OCI-LY7 (cell line): ENCODE data around the gene CCDC192. TPM values are rescaled to one million over a fixed set of nuclear protein-coding genes. Genes with fewer than 3 reads are reported as not detected.

Experiments used
- BruUV-seq: library from RNA; stranded (reverse); fragments of 400-500 nt; replicated peaks from 2 replicates; lab custom pipeline; 2021; lab: Mats Ljungman, UMichigan
- CTCF ChIA-PET: fragments of 300-600 bp; sonication (Branson Sonifier 250); formaldehyde crosslinking; loops from one replicate; lab custom pipeline; 2022; ENCODE audit warnings: antibody characterized with exemption; ENCODE audit not compliant: unreplicated experiment; lab: Charles Lee
- POLR2A ChIA-PET: fragments of 300-600 bp; sonication (Branson Sonifier 250); formaldehyde crosslinking; loops from one replicate; lab custom pipeline; 2022; ENCODE audit warnings: antibody characterized with exemption; lab: Charles Lee
- DNase-seq: peaks from one replicate; pipeline ENCODE4 v3.0.0-alpha.2; 2015; ENCODE audit warnings: low spot score
- H2AFZ ChIP-seq: fragments of 200-600 bp; sonication (generic), shearing (Covaris generic); 2 replicates; pipeline ENCODE4 v1.6.1; 2014; ENCODE audit warnings: mild to moderate bottlenecking, antibody characterized with exemption, low read length, moderate library complexity
- H3K27ac ChIP-seq: fragments of 200-600 bp; sonication (generic); 2 replicates; pipeline ENCODE4 v1.5.1; 2014; ENCODE audit warnings: mixed run types, low read depth, mild to moderate bottlenecking, moderate library complexity, low read length, inconsistent platforms; ENCODE audit not compliant: poor library complexity, severe bottlenecking
- H3K36me3 ChIP-seq: fragments of 200-600 bp; sonication (generic); 2 replicates; pipeline ENCODE4 v1.6.1; 2014; ENCODE audit warnings: mild to moderate bottlenecking, antibody characterized with exemption, low read length, moderate library complexity, mixed read lengths; ENCODE audit not compliant: insufficient read depth
- H3K4me1 ChIP-seq: fragments of 200-600 bp; sonication (generic); 2 replicates; pipeline ENCODE4 v1.5.1; 2014; ENCODE audit warnings: mild to moderate bottlenecking, low read length; ENCODE audit not compliant: insufficient read depth, poor library complexity, severe bottlenecking
- H3K4me2 ChIP-seq: fragments of 200-600 bp; sonication (generic); 2 replicates; pipeline ENCODE4 v1.6.1; 2014; ENCODE audit warnings: mild to moderate bottlenecking, low read length
- H3K4me3 ChIP-seq: fragments of 200-600 bp; sonication (generic); 2 replicates; pipeline ENCODE4 v1.5.1; 2014; ENCODE audit warnings: mild to moderate bottlenecking, low read depth, low read length; ENCODE audit not compliant: poor library complexity, severe bottlenecking
- H3K79me2 ChIP-seq: fragments of 200-600 bp; sonication (generic); 2 replicates; pipeline ENCODE4 v1.6.1; 2016; ENCODE audit warnings: low read depth, mild to moderate bottlenecking, low read length, moderate library complexity, mixed read lengths; ENCODE audit not compliant: insufficient read depth
- H3K9me2 ChIP-seq: fragments of 200-600 bp; sonication (generic); 2 replicates; pipeline ENCODE4 v1.6.1; 2016; ENCODE audit warnings: mild to moderate bottlenecking, low read length, mixed read lengths; ENCODE audit not compliant: insufficient read depth
- H3K9me3 ChIP-seq: fragments of 200-600 bp; sonication (generic); 2 replicates; pipeline ENCODE4 v1.6.1; 2014; ENCODE audit warnings: mild to moderate bottlenecking, mixed run types, low read length, mixed read lengths
- H4K20me1 ChIP-seq: fragments of 200-600 bp; sonication (generic); 2 replicates; pipeline ENCODE4 v1.6.1; 2014; ENCODE audit warnings: mild to moderate bottlenecking, antibody characterized with exemption, low read length, moderate library complexity, mixed read lengths; ENCODE audit not compliant: insufficient read depth
- EZH2phosphoT487 ChIP-seq: fragments of 200-600 bp; sonication (generic); IDR thresholded peaks from 2 replicates; pipeline ENCODE4 v1.6.1; 2018; ENCODE audit warnings: low read depth, borderline replicate concordance, mild to moderate bottlenecking, mixed run types, antibody characterized with exemption, low read length, moderate library complexity, mixed read lengths
- intact Hi-C: fragments of 100-400 bp; cut with micrococcal nuclease; formaldehyde crosslinking; loops from one replicate; pipeline ENCODE4 v1.10.0; 2022; ENCODE audit not compliant: unreplicated experiment
- total RNA-seq, 2 experiments: library from RNA; depleted of rRNA in 1 of 2; stranded (reverse); fragments of >200 nt in 1 of 2; shearing (Covaris generic) in 1 of 2; gene quantifications; 2 replicates each; pipeline ENCODE4 v1.2.3, GENCODE V29; 2014 to 2022
- TF ChIP-seq, protein P1 (sequence below): fragments of 200-600 bp; sonication (generic); conservative IDR thresholded peaks from 2 replicates; pipeline ENCODE4 v1.5.1; 2014; ENCODE audit warnings: mild to moderate bottlenecking, antibody characterized with exemption, low read length, moderate library complexity, mixed read lengths

The CCDC192 gene
- total RNA-seq, 2 experiments from 2014 or later: not detected

DNA sequence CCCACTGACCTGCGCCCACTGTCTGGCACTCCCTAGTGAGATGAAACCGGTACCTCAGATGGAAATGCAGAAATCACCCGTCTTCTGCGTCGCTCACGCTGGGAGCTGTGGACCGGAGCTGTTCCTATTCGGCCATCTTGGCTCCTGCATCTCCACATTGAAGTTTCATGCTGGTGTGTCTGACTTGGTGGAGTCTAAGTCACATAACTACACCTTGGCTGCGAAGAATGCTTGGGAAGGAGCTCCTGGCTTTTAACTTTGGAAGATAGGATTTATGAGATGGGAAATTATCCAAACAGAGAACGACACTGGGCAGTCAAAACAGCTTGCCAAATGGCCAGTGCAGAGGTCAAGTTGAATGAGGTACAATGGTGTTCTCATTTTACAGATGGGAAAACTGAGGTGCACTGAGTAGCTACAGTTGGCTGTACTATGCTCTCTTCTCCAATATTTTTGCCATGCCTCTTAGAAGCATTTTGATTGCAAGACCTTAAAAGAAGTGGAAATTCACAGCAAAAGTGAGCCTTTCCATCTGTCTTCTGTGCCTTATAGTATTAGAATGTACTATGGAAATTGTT, 36.7 kb downstream of the CCDC192 start:
- Histone ChIP-seq H3K4me3 (no peak overlapping the region), H3K36me3 (no peaks in the 10 kb centered on the region), H3K4me1 (no peaks in the 10 kb centered on the region), H3K9me3 (no peaks in the 10 kb centered on the region), H3K9me2 (no peaks in the 10 kb centered on the region), H2AFZ (no peak overlapping the region), H3K4me2 (no peak overlapping the region), H3K79me2 (no peaks in the 10 kb centered on the region), H3K27ac (no peak overlapping the region), H4K20me1 (no peaks in the 10 kb centered on the region)
- no peak for DNase-seq
- intact Hi-C loops: no loop called here
- ChIA-PET POLR2A (no interaction called here), CTCF (no interaction called here)
- TF ChIP-seq, protein P1, sequence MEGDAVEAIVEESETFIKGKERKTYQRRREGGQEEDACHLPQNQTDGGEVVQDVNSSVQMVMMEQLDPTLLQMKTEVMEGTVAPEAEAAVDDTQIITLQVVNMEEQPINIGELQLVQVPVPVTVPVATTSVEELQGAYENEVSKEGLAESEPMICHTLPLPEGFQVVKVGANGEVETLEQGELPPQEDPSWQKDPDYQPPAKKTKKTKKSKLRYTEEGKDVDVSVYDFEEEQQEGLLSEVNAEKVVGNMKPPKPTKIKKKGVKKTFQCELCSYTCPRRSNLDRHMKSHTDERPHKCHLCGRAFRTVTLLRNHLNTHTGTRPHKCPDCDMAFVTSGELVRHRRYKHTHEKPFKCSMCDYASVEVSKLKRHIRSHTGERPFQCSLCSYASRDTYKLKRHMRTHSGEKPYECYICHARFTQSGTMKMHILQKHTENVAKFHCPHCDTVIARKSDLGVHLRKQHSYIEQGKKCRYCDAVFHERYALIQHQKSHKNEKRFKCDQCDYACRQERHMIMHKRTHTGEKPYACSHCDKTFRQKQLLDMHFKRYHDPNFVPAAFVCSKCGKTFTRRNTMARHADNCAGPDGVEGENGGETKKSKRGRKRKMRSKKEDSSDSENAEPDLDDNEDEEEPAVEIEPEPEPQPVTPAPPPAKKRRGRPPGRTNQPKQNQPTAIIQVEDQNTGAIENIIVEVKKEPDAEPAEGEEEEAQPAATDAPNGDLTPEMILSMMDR: no peak
- no peak for TF ChIP-seq EZH2phosphoT487
- BruUV-seq: no TSS peak

GRCh38 chr5:127741412-127741811, 38.2 kb downstream of the CCDC192 start:
- no peak for DNase-seq
- H2AFZ ChIP-seq: no peak overlapping the region
- H3K79me2 ChIP-seq: no peaks in the 10 kb centered on the region
- ChIA-PET CTCF (no interaction called here), POLR2A (no interaction called here)
- no peaks in the 10 kb centered on the region for H4K20me1 ChIP-seq
- no peak overlapping the region for H3K4me3 ChIP-seq
- H3K9me3 ChIP-seq: no peaks in the 10 kb centered on the region
- no peaks in the 10 kb centered on the region for H3K9me2 ChIP-seq
- no peaks in the 10 kb centered on the region for H3K4me1 ChIP-seq
- BruUV-seq: no TSS peak
- no peak overlapping the region for H3K27ac ChIP-seq
- TF ChIP-seq, protein P1: no peak
- no peak for TF ChIP-seq EZH2phosphoT487
- H3K36me3 ChIP-seq: no peaks in the 10 kb centered on the region
- intact Hi-C loops: no loop called here
- no peak overlapping the region for H3K4me2 ChIP-seq

DNA sequence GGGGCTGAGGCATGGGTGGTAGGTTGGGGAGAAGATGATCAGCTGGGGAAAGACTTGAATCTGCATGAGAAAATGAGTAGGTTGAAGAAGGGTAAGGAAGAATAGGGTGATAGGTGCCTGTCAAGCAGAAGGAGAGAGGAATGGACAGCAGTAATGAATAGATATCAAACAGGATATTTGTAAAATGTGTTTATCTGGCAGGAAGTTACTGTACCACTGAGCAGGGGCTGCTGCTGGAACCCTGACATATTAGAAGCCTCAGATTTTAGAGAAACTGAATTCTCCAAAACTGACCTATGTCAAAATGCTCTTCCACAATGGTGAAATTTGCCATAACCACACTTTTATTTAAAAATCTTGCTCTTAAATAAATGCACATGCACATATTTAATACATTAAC, 41.0 kb downstream of the CCDC192 start:
- Histone ChIP-seq H3K4me1 (no peaks in the 10 kb centered on the region), H3K9me3 (no peaks in the 10 kb centered on the region), H2AFZ (no peak overlapping the region), H4K20me1 (no peaks in the 10 kb centered on the region), H3K36me3 (no peaks in the 10 kb centered on the region), H3K9me2 (no peaks in the 10 kb centered on the region), H3K4me2 (no peak overlapping the region), H3K4me3 (no peak overlapping the region), H3K79me2 (no peaks in the 10 kb centered on the region), H3K27ac (no peak overlapping the region)
- ChIA-PET POLR2A (no interaction called here), CTCF (no interaction called here)
- DNase-seq: no peak
- TF ChIP-seq, protein P1: no peak
- TF ChIP-seq EZH2phosphoT487: no peak
- intact Hi-C loops: no loop called here
- BruUV-seq: no TSS peak
